NCI-H1694 treated with DMSO at 0.1 percent for 48 hours (cell line): ENCODE data around the gene TIFAB.

Experiments
- DNase-seq: peaks from one replicate; lab custom pipeline; 2025; lab: John Stamatoyannopoulos, UW

The TIFAB gene

DNA sequence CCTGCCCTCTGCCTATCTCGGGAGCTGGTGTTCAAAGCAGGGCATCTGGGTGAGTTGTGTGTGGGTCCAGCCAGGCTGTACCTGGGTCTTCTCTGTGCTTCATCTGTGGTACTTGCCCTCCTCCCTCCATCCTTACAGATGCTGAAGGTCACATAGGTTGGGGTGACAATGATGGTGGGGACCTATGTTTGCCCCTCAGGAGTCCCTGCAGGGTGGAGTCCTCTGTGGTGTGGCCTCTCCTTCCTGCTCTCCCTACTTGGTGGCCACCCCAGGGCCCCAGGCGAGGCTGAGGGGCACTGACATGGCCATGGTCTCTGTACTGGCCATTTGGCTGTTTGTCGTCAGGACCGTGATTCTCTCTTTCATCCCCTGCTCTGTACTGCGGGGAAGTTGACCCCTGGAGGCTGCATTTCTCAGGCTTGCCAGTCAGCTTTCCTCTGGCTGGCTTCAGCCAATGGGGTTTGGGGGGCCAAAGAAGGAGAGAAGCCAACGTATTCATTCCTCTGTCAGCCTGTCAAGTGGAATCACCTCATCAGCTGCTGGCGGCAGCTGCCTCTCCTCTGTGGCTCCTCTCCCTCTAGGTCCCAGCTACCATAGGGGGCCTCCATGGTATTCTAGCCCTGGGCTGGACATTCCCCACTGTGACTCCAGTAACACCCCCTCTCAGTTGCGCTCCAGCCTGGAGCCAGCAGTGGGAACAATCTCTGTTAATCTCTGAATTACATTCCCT, 9.6 kb downstream of the TIFAB start:
- no peak for DNase-seq

DNA sequence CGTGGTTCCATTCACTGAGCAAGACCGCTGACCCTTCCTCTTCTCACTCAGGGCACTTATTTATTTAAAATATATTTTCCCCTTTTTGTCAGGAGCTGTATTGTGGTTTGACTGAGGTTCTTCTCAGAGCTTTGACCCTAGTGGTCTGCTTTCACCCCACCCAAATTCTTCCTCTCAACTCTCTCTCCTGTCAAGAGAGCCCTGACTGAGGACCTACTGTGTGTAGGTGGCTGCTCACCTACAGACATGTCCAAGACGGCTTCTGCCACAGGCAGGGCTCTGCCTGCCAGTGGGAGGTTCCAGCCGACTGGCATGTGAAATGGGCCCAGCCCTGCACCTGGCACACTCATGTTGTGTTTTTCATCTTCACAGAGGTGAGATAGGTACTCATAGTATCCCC, 10.2 kb downstream of the TIFAB start:
- no peak for DNase-seq

DNA sequence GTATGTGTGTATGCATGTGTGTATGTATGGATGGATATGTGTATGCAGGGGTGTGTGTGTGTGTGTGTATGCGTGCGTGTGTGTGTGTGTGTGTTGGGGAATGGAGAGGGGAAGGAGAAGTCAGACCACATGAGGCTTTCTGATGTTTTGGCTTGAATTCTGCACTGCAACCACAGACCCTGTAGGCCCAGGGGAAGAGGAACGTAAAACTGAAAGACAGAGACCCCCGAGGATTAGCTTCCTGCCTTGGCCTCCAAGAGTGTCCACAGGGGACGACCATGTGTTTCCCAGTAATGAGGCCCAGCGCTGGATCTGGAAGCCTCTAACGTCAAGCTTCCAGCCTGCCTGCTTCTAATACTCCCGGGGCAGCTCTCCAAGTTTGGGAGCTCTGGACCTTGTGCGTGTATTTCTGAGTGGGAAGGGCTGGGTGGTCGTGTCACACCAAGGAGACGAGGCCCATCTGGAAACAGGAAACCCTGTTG, 10.8 kb downstream of the TIFAB start:
- no peak for DNase-seq

DNA sequence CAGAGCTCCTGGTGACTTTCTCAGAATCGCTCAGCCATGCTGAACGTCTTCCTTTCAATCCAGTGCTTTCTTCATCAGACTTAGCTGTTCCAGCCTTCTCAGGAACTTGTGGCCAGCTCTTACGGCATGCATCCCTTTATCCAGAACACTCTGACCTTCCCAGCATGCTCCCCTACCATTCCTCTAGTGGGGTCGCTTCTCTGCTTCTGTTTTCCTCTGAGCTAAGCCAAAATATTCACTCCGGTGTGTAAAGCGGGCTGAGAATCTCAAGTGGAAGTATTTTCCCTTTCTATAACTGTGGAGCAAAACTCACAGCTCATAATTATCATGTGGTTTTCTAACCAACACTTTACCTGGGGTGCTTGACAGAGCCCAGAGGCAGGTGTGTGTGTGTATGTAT, 11.2 kb downstream of the TIFAB start:
- no peak for DNase-seq

DNA sequence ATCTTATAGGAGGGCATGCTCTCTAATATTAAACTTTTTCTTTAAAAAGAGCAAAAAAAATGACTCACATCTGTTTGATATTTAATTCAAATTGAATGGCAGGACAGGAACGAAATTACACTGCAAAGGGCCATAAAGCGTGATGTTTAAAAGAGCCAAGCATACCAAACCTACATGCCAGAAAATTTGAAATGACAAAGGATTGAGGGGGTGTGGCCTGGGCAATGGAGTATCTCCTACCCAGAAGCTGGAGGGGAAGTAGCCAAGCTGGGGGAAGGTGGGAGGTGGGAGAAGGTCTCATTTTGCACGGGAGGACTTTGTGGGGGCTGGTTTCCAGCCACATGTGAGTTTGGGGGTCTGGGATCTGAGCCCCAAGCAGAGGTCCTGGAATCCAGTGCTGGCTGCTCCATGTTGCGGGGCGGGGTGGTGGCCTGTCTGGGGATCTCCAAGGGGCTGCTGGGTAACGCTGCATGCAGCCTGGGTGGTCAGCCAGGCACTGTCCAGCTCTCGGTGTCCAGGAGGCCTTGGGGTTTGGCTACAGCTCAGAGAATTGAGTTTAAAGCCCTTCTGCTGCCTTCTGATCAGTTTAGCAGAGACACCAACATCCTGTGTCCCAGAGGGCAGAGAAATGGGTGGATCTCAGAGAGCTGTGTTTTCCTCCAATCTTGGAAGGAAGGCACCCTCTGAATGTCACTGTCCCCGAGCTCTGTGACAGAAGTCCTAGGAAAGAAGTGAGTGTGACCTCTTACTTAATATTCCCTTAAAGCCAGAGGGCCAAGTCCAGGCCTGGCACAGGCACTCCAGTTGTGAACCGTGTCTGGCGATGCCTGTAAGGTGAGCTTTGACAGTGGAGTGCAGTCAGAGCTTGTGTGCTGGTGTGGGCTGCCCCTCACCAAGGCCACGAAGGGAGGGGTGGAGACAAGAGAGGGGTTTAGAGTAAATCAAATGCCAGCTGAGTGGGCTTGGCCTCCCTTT, 12.6 kb downstream of the TIFAB start:
- DNase-seq: no peak

DNA sequence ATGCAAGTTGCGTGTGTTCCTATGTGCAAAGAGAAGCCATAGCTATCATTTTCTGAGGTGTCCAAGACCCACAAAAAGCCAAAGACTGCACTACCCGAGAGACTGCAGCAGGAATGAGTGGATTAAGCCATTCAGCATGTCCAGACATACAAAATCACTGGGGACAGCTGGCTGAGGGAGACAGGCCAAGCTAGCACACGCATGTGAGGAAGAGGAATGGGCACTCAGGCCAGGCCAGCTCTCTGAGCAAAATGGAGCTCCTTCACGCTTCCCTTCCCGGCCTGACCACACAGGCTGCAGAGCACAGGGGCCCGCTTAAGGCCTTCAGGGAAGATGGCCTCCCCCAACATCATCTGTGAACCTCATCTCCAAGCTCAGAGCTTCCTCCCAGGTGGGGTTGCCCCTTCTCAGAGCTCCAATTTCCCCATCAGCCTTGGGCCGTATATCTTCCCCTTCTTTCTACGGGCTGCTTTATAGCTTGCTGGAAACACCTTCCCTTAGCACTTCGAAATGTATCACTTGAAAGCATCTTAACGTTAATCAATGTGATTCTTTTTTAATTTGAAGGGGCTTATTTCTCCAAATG, 13.4 kb downstream of the TIFAB start:
- DNase-seq: no peak

DNA sequence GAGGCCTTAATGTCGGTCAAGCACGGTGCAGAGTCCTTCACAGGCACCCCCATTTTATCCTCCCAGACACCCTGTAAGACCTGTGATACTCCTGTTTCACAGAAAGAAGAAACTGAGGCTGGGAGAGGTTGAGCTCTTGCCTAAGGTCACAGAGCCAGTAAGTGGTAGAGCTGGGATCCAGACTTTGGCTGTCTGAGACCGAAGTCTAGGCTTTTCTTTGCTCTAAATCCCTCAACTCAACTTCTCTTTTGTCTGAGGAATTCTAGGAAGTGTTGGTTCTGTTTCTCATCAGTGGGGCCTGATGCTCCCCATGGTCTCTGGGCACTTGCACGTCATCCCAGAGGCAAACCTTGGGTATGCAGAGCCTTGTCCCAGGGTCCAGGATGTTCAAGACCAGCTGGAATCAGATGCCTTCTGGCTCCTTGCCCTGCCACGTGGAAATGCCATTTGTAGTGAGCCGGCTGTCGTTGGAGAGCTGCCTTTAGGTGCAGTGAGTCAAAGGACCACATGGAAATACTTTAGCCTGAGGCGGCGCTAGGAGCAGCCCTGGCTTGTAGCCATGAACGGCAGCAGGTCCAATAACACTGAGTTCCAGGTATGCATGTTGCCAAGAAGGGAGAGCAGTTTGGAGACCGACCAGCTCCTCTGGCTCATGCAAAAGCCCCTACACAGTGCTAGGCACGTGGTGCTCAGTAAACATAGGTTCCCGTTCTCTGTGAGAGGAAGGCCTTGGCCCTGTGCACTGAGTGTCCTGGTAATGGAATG, 14.2 kb downstream of the TIFAB start:
- DNase-seq: peak; percentile 76

DNA sequence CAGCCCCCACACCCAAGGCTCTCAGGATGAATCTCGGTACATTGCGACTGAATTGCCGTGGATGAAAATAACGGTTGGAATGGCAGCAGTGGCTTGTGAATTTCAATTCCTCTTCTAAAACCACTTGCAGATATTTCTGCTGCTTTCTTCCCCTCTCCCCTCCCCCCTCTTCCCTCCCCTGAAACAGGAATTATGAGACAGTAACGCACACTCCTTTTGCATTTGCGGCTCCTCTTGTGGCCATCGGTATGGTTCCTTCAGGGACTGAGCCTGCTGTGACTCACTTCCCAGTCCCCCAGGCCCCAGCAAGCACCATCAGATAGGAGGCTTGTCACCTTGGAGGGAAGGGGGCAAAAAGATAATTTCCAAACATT, 14.7 kb downstream of the TIFAB start:
- no peak for DNase-seq

DNA sequence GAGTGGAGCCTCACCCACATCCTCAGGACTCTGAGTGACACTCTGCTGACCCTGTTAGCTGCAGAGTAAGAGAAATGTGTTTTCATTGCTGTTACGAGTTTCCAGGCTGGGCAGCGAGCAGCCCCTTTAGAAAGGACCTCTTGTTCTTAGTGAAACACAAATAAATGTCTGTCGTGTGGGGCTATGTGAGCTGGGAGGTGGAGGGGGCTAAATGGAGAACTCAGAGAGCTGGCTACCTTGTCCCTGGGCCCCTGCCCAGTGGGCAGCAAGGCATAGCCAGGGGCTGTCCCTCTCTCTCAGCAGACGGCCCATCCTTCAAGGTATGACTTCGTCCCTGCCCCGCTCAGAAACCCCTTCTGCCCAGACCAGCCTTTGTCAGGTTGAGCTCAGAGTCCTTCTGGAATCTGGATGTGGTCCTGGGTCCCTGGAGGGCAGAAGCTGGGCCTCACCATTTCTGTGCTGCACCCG, 15.2 kb downstream of the TIFAB start:
- no peak for DNase-seq

DNA sequence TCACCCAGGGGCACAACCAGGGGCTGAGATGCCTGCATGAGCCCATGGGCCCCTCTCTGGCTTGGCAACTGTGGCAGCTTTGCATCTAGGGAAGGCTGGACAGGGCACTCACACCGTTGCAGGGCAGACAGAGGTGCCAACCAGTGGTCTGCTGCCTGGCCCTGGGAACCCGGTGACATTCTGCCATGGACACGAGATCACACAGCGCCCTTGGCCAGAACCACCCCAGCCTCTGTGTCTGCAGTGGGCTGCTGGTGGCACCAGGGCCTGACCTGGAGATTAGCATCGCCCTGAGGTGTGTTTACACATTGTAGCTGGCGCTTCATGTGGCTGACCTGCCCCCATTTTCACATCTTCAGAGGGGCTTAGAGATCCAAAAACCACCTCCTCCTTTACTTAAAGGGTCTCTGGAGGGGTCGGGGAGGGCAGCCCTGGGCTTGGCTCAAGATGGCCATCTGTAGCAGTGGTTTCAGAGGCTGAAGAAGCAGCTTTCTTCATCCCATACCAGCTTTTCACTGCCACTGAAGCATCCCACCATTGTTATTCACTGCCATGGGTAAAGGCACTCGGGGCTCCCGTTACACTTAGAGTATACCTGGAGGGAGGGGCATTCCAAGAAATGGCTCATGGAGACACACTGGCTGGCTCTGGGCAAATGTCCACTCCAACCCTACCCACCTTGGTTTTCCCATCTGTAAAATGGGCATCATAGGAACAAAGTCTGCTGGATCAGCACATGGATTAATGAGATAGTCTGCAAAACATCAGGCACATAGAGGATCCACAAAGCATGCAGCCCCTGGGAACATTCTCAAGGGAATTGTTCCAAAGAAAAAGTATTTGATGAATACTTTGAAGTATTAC, 16.5 kb downstream of the TIFAB start:
- DNase-seq: no peak

DNA sequence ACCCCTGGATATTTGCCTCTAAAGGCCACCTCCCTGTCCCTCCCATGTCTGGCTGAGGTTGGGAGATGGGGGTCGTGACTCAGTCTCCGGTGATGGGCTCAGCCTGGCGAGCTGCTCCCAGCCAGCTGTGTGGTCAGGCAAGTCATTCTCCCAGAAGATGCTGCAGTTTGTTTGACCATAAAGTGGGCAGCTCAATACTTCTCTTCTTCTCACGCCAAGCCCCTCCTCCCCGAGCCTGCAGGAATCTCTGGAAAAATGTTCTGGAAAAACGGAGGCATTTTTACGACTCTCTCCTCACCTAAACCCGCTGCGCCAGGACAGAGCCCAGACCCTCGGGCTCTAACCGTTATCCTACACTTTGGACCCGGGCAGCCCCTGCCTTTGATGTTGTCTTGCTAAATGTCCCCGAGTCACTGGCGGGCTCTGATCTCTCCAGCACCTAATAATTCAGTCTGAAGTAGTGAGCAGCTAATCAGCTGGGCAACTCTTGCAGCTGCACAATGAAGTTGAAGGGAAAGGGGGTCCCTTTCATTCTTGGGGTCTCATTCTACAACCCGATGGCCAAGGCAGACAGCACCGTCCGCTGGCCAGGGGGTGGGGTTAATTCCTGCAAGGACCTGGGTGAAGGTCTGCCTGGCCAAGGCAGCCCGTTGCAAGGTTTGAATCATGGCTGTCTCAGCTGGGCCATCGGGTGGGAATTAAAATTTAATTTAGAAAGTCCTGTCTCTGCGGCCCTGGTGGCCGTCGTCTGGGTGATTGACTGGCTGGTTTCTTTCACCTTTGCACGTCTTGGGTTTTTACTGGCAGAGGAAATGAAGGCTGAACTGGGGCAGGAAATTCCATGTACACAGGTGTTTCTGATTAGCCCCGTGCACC, 17.3 kb downstream of the TIFAB start:
- no peak for DNase-seq

DNA sequence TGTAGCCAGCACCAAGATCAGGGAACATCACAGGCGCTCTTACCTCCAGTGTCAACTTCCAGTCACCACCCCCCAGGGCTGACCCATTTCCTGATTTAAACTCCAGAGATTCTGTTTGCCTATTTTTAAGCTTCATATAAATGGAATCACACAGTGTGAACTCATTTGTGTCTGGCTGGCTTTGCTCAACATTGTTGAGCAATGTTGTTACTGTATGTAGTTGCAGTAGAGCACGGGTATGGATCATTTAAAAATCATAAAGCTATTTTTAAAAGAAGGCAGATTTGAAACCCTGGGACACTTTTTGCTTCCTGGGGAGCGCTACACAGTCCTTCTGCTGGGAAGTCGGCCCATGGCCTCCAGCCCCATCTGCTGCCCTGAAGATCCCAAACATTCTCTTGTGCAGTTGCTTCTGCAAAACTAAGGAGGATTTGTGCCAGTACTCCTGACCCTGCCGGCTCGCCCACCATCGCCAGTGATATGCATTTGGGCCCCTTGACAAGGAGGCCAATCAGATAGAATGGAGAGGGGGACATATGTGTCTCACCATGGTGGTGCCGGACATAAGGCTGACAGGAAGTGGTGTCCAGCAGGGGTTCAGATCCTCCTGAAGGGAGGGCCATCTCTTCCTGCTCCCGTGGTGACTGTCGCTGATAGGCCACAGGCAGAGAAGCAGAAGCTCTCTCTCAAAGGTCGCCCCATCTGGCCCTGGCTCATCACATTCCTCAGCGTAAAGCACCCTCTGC, 18.3 kb downstream of the TIFAB start:
- no peak for DNase-seq

DNA sequence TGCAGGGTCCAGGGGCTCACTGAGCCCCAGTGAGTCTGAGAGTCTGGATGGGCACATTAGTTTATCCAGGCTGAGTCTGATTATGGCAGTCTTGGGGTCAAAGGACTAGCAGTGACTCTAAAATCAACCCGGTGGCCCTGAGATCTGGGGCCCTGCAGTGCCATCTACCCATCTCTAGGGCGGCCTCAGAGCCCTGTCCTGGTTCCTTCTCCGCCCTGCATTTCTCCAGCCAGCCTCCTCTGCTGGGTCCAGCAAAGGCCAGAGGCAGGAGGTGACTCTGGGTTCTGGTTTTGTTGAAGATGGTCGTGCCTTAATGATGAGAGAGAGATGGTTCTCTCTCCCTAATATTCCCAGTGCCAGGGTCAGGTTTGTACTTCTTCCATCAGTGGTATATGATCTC, 20.0 kb downstream of the TIFAB start:
- no peak for DNase-seq

DNA sequence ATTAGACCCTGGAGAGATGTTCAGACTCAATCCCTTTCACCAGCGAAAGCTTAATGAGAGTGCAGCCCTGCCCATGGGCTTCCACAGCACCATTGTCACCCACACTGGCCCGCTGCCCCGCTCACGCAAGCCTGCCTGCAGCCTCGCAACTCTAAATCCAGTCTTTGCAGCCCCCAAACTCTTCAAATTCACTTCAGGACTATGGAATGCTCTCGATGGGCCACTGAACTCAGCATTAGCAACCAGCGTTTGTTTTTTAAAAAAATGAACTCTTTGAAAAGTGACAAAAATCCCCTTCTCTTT, 22.1 kb downstream of the TIFAB start:
- no peak for DNase-seq

DNA sequence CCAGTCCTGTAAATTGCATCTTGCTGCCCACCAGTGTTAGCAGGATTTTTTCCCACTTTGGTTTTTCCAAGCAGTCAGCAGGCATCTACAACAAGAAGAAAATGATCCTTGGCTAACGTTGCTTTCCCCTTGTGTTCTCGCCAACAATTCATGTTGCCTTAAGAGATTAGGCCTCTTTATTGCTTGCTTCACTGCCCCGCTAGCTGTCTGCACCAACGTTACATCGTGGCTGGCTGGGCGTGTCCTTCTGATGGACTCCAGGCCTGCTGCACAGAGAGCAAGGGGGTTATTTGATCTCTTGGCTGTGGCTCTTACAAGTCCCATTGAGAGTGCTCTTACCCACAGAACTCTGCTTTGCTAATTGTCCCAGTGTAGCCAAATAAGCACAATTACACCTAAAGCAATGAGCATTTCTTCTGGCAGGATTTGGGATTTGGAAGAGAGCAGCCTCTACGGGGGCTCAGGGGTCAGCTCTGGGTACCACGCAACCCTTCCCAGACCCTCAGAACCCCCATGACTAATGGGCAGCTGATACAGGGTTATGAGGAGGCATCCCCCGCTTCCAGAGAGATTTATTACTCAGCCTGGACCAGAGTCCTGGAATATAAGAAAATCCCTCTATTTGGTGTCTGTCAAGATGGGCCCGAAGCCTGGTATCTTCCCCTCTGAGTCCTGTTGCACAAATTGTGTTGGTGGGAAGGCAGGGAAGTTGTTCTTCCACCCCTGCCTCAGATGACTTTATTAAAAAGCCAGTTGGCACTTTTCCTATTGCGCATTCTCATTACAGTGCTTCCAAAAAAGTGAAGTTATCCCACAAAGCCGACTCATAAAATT, 22.6 kb downstream of the TIFAB start:
- no peak for DNase-seq

DNA sequence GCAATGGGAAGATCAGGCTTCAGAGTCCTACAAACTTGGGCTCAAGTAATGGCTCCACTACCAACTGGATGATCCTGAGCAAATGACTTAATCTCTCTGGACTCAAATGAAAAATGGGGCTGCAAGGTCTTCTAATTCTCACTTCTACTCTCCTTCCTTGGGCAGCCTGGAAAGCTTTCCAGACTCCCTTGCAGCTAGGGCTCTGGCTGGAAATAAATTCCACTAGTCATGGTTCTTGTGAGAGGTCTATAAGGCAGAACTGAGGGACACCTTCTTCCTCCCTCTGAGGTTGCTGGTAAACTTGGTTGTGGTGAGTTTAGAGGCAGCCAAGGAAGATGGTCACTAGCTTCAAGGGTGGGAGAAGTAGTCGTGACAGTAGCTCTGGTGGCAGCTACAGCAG, 23.6 kb downstream of the TIFAB start:
- no peak for DNase-seq

DNA sequence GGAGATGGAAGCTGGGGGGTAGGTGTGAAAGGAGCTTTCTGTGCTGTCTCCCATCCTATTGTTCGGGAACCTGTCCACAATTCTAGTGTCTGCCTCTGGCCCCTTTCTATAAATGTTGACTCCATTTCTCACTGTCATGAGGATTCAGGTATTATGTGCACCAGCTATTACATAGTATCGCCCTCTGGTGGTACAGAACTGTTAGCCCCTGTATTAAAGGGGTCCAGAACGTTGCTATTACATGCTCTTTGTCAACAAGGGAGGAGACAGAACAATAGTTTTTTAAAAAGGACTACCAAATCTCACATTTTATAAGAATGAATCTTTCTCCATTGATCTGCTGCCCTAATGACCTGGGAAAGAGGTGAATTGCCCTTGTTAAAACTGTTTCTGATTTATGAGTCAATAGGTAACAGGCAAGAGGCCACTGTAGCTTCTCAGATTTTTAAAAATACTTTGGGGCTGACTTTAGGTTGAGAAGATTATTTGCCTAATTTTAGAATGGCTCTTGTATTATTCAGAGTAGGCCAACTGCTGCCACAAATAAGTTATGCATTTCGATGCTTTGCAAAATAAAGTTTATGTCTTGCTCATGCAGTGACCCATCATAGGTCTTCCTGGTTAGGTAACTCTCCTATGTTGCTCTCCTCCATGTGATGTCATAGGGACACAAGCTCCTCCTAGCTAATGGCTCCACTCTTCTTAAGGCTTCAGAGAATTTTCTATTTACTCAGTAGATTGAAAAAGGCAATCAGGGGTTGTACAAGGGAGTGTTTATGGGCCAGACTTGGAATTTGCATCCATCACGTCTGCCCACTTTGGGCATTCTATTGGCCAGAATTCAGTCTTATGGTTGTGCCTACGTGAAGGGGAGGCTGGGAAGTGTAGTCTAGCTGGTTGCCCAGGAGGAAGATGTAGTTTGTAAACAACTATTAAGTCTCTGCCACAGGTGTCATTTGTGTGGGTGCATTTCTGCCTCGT, 25.8 kb downstream of the TIFAB start:
- DNase-seq: peak; percentile 78
